ENCODE results near the gene GGTLC1.
"Not testable (repeated sequence)": the region's sequence is repeated elsewhere in the genome, so short reads cannot be mapped to it uniquely, and the experiment has no call there.

GGTLC1 gene

GRCh38 chr20:23994001-23994633, 5.5 kb upstream of the GGTLC1 start:
- not testable (repeated sequence) for DNase-seq (ENCODE audit: low read depth)

- DNase-seq (ENCODE audit: low read depth) = not testable (repeated sequence)
These were observed 4.9 kb upstream of the GGTLC1 start for GRCh38 chr20:23993440-23993839.

- not testable (repeated sequence) for DNase-seq (ENCODE audit: low read depth)
These were observed 1.7 kb upstream of the GGTLC1 start for GRCh38 chr20:23990296-23990695.

- DNase-seq (ENCODE audit: low read depth) = not testable (repeated sequence)
These were observed 387 bp upstream of the GGTLC1 start for GRCh38 chr20:23988966-23989365.

GRCh38 chr20:23986716-23987115, 1.9 kb downstream of the GGTLC1 start:
- DNase-seq (ENCODE audit: low read depth) = not testable (repeated sequence)

- DNase-seq (ENCODE audit: low read depth) = not testable (repeated sequence)
These were observed 2.3 kb downstream of the GGTLC1 start for GRCh38 chr20:23986310-23986709.

GRCh38 chr20:23985790-23986225, 2.8 kb downstream of the GGTLC1 start:
- DNase-seq (ENCODE audit: low read depth) = not testable (repeated sequence)

- not testable (repeated sequence) for DNase-seq (ENCODE audit: low read depth)
These were observed 3.4 kb downstream of the GGTLC1 start for GRCh38 chr20:23985066-23985789.

GRCh38 chr20:23984476-23985023, 4.0 kb downstream of the GGTLC1 start:
- not testable (repeated sequence) for DNase-seq (ENCODE audit: low read depth)

GRCh38 chr20:23982112-23983018, 6.2 kb downstream of the GGTLC1 start:
- not testable (repeated sequence) for DNase-seq (ENCODE audit: low read depth)

GRCh38 chr20:23981526-23981925, 7.1 kb downstream of the GGTLC1 start:
- DNase-seq (ENCODE audit: low read depth) = not testable (repeated sequence)

GRCh38 chr20:23981014-23981413, 7.6 kb downstream of the GGTLC1 start:
- DNase-seq (ENCODE audit: low read depth) = not testable (repeated sequence)

- not testable (repeated sequence) for DNase-seq (ENCODE audit: low read depth)
These were observed 8.4 kb downstream of the GGTLC1 start for GRCh38 chr20:23979899-23980811.

- DNase-seq (ENCODE audit: low read depth) = not testable (repeated sequence)
These were observed 9.2 kb downstream of the GGTLC1 start for GRCh38 chr20:23979380-23979779.

- not testable (repeated sequence) for DNase-seq (ENCODE audit: low read depth)
These were observed 10.1 kb downstream of the GGTLC1 start for GRCh38 chr20:23978457-23978856.

- DNase-seq (ENCODE audit: low read depth) = no peak
These were observed 13.6 kb downstream of the GGTLC1 start for GRCh38 chr20:23974966-23975365.

GRCh38 chr20:23971310-23971709, 17.3 kb downstream of the GGTLC1 start:
- DNase-seq (ENCODE audit: low read depth) = no peak

GRCh38 chr20:23970049-23970448, 18.5 kb downstream of the GGTLC1 start:
- DNase-seq (ENCODE audit: low read depth) = no peak

- DNase-seq (ENCODE audit: low read depth) = no peak
These were observed 21.0 kb downstream of the GGTLC1 start for GRCh38 chr20:23967616-23967979.

GRCh38 chr20:23966927-23967615, 21.5 kb downstream of the GGTLC1 start:
- DNase-seq (ENCODE audit: low read depth) = no peak

Data from T-helper 22 cell (primary cell).